Measurements from ENCODE around the gene RAB40C.
A peak's percentile ranks its signal among the peaks of the same experiment; 100 is the strongest.
"Not testable (repeated sequence)": the region's sequence is repeated elsewhere in the genome, so short reads cannot be mapped to it uniquely, and the experiment has no call there.

RAB40C gene

GRCh38 chr16:590188-590814 is 435 bp downstream of the RAB40C start:
- no peak for DNase-seq (ENCODE audit: low read depth in 2 of 2)

GRCh38 chr16:590815-591200 is 942 bp downstream of the RAB40C start:
- no peak for DNase-seq (ENCODE audit: low read depth in 2 of 2)

- no peak for DNase-seq (ENCODE audit: low read depth in 2 of 2)
Measured at GRCh38 chr16:591231-591630, 1.4 kb downstream of the RAB40C start.

GRCh38 chr16:591892-592517 is 2.1 kb downstream of the RAB40C start:
- no peak for DNase-seq (ENCODE audit: low read depth in 2 of 2)

- no peak for DNase-seq (ENCODE audit: low read depth in 2 of 2)
Measured at GRCh38 chr16:592518-593306, 2.8 kb downstream of the RAB40C start.

GRCh38 chr16:593406-593805 is 3.5 kb downstream of the RAB40C start:
- no peak for DNase-seq (ENCODE audit: low read depth in 2 of 2)

GRCh38 chr16:593807-594206 is 3.9 kb downstream of the RAB40C start:
- no peak for DNase-seq (ENCODE audit: low read depth in 2 of 2)

- DNase-seq (ENCODE audit: low read depth in 2 of 2), result no peak
Measured at GRCh38 chr16:595094-595528, 5.2 kb downstream of the RAB40C start.

- no peak for DNase-seq (ENCODE audit: low read depth in 2 of 2)
Measured at GRCh38 chr16:595942-596735, 6.3 kb downstream of the RAB40C start.

GRCh38 chr16:596736-597060 is 6.8 kb downstream of the RAB40C start:
- DNase-seq (ENCODE audit: low read depth in 2 of 2), result no peak

- DNase-seq (ENCODE audit: low read depth in 2 of 2), result not testable (repeated sequence)
Measured at GRCh38 chr16:597655-598054, 7.8 kb downstream of the RAB40C start.

- DNase-seq (ENCODE audit: low read depth in 2 of 2), result no peak
Measured at GRCh38 chr16:598823-599739, 9.2 kb downstream of the RAB40C start.

- no peak for DNase-seq (ENCODE audit: low read depth in 2 of 2)
Measured at GRCh38 chr16:600781-601180, 10.9 kb downstream of the RAB40C start.

GRCh38 chr16:603933-604332 is 14.1 kb downstream of the RAB40C start:
- no peak for DNase-seq (ENCODE audit: low read depth in 2 of 2)

GRCh38 chr16:606656-607307 is 16.9 kb downstream of the RAB40C start:
- no peak for DNase-seq (ENCODE audit: low read depth in 2 of 2)

GRCh38 chr16:608019-608418 is 18.2 kb downstream of the RAB40C start:
- peak in 1 of 2 donors; percentile 39 for DNase-seq (ENCODE audit: low read depth in 2 of 2)

GRCh38 chr16:609316-609715 is 19.4 kb downstream of the RAB40C start:
- no peak for DNase-seq (ENCODE audit: low read depth in 2 of 2)

GRCh38 chr16:609984-610383 is 20.1 kb downstream of the RAB40C start:
- DNase-seq (ENCODE audit: low read depth in 2 of 2), result no peak

- DNase-seq (ENCODE audit: low read depth in 2 of 2), result peak; percentile 55 to 59
Measured at GRCh38 chr16:610513-611381, 20.9 kb downstream of the RAB40C start.

GRCh38 chr16:615122-615521 is 25.3 kb downstream of the RAB40C start:
- DNase-seq (ENCODE audit: low read depth in 2 of 2), result no peak

All from stimulated activated CD8-positive, alpha-beta memory T cell treated with anti-CD3 and anti-CD28 coated beads, Interleukin-2, amount 100 ng/mL, for 48 hours (primary cell).